Measurements from ENCODE around the gene CD276. TPM values are rescaled to one million over a fixed set of nuclear protein-coding genes. Genes with fewer than 3 reads are reported as not detected.
A peak's percentile ranks its signal among the peaks of the same experiment; 100 is the strongest.
"Not testable (repeated sequence)": the region's sequence is repeated elsewhere in the genome, so short reads cannot be mapped to it uniquely, and the experiment has no call there.

CD276 gene
- total RNA-seq, 2 experiments from 2014 or later: 3.7 TPM; not detected in 1

DNA sequence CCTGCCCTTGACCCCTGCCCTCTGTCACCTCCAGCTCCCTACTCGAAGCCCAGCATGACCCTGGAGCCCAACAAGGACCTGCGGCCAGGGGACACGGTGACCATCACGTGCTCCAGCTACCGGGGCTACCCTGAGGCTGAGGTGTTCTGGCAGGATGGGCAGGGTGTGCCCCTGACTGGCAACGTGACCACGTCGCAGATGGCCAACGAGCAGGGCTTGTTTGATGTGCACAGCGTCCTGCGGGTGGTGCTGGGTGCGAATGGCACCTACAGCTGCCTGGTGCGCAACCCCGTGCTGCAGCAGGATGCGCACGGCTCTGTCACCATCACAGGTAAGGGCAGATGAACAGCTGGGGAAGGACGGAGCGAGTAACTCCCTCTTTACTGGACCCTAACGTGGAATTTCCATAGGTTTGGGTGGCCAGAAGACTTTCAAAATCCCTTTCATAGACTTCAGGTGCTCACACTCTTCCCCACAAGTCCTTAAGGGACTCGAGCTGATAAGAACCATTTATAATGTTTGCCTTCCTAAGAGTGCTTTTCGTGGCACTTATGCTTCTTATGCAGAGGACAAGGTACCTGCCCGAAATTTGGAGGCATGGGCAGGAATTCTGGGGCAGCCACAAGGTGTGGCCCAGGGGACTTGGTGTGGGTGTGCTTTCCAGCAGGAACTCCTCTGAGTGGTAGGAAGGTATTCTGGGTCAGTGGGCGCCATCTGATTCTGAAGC lies 20.1 kb downstream of the CD276 start:
- CTCF ChIA-PET: interaction anchor here (0.6 to 3.1 kb wide), 29 partner anchors 8 to 419 kb away, joined by 3 to 35 read pairs (median 6); no protein-coding TSS in a partner anchor
- not testable (repeated sequence) for H3K4me1 Mint-ChIP-seq; DNase-seq; H3K27ac Mint-ChIP-seq; H3K36me3 Mint-ChIP-seq; H3K4me3 Mint-ChIP-seq; ATAC-seq; H3K9me3 Mint-ChIP-seq (ENCODE audit: low read depth)
- H3K27me3 Mint-ChIP-seq: peaks cover 30% of the 10 kb centered on the region

DNA sequence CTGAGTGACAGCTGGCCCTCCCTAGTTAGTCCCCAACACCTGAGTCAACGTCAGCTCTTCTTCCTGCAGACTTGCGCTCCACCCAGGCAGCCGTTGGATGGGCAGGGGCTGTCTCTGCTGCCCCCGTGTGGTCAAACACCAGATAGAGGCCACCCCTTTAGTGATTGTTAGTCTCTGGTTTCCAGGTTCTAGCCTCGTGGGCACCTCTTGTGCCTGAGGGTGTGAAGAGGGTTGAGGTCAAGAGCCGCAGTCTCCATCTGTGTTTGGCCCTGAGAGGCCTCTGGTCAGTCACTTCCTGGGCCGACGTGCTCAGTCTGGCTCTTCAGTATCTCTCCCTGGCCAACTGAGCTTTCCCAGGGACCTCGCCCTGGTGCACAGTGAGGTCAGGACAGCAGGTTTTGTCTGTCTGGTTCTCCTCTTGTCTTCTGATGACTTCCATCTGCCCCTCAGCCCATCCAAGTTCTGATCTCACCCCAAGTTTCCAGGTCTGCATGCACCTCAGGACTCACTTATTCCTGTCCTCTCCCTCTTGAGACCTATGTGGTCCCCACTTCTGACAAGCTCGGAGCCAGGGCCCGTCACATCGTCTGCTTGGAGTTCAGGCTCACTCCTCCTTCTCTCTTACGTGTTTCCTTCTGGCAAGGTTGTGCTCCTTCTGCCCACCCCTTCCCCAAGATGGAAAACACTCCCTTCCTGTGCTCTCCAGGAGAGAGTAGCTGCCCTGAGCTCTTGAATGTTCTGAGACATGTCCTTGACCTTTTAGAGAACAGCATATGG lies 20.9 kb downstream of the CD276 start:
- Mint-ChIP-seq H3K4me1 (peaks cover 1% of the 10 kb centered on the region), H3K9me3 (ENCODE audit: low read depth) (no peaks in the 10 kb centered on the region), H3K27ac (no peak overlapping the region), H3K4me3 (no peak overlapping the region), H3K27me3 (peaks cover 25% of the 10 kb centered on the region), H3K36me3 (no peaks in the 10 kb centered on the region)
- CTCF ChIA-PET: interaction anchor here (0.6 to 3.1 kb wide), 40 partner anchors 8 to 464 kb away, joined by 3 to 35 read pairs (median 5); partner anchors contain the start of gene CD276
- ATAC-seq (peak; percentile 75), DNase-seq (peak; percentile 81)

GRCh38 chr15:73708691-73709090 lies 24.5 kb downstream of the CD276 start:
- H3K9me3 Mint-ChIP-seq (ENCODE audit: low read depth): no peaks in the 10 kb centered on the region
- no peak overlapping the region for H3K4me3 Mint-ChIP-seq
- DNase-seq: no peak
- no peaks in the 10 kb centered on the region for H3K36me3 Mint-ChIP-seq
- no peak for ATAC-seq
- H3K27me3 Mint-ChIP-seq: peaks cover 25% of the 10 kb centered on the region
- H3K4me1 Mint-ChIP-seq: no peaks in the 10 kb centered on the region
- CTCF ChIA-PET: interaction anchor here (0.6 kb wide), 1 partner anchor 1531 kb away, joined by 3 read pairs; no protein-coding TSS in a partner anchor
- H3K27ac Mint-ChIP-seq: no peak overlapping the region

DNA sequence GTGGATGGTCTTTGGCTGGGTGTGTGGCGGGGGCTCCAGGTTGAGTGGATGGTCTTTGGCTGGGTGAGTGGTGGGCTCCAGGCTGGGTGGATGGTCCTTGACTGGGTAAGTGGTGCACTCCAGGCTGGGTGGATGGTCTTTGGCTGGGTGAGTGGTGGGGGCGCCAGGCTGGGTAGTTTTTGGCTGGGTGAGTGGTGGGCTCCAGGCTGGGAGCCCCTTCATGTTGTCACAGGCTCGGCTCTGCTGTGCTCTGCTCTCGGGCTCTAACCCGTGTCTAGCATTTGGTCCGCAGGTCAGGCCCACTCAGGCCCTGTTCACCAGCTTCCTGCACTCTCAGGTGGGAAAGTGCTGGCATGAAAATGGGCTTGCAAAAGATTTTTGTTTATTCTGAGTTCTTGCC lies 25.1 kb downstream of the CD276 start:
- no peak for ATAC-seq
- no peak for DNase-seq
- H3K9me3 Mint-ChIP-seq (ENCODE audit: low read depth): no peaks in the 10 kb centered on the region
- no peaks in the 10 kb centered on the region for H3K4me1 Mint-ChIP-seq
- CTCF ChIA-PET: no interaction called here
- no peak overlapping the region for H3K27ac Mint-ChIP-seq
- H3K27me3 Mint-ChIP-seq: peaks cover 24% of the 10 kb centered on the region
- H3K36me3 Mint-ChIP-seq: no peaks in the 10 kb centered on the region
- no peak overlapping the region for H3K4me3 Mint-ChIP-seq

GRCh38 chr15:73709686-73710085 lies 25.5 kb downstream of the CD276 start:
- no peak overlapping the region for H3K4me3 Mint-ChIP-seq
- no peaks in the 10 kb centered on the region for H3K9me3 Mint-ChIP-seq (ENCODE audit: low read depth)
- no peak for DNase-seq
- peaks cover 22% of the 10 kb centered on the region for H3K27me3 Mint-ChIP-seq
- no peak for ATAC-seq
- H3K36me3 Mint-ChIP-seq: no peaks in the 10 kb centered on the region
- no peaks in the 10 kb centered on the region for H3K4me1 Mint-ChIP-seq
- no peak overlapping the region for H3K27ac Mint-ChIP-seq
- CTCF ChIA-PET: interaction anchor here (1.0 kb wide), 1 partner anchor 73 kb away, joined by 4 read pairs; no protein-coding TSS in a partner anchor

GRCh38 chr15:73710321-73710720 lies 26.1 kb downstream of the CD276 start:
- CTCF ChIA-PET: interaction anchor here (1.0 to 1.3 kb wide), 2 partner anchors 74 to 79 kb away, joined by 3 to 4 read pairs; no protein-coding TSS in a partner anchor
- Mint-ChIP-seq H3K4me3 (no peak overlapping the region), H3K27ac (no peak overlapping the region), H3K4me1 (no peaks in the 10 kb centered on the region), H3K27me3 (peaks cover 19% of the 10 kb centered on the region), H3K36me3 (no peaks in the 10 kb centered on the region), H3K9me3 (ENCODE audit: low read depth) (no peaks in the 10 kb centered on the region)
- DNase-seq (no peak), ATAC-seq (no peak)

- H3K9me3 Mint-ChIP-seq (ENCODE audit: low read depth): no peaks in the 10 kb centered on the region
- CTCF ChIA-PET: interaction anchor here (0.6 to 1.3 kb wide), 3 partner anchors 47 to 841 kb away, joined by 3 to 4 read pairs (median 3); no protein-coding TSS in a partner anchor
- no peaks in the 10 kb centered on the region for H3K36me3 Mint-ChIP-seq
- peaks cover 13% of the 10 kb centered on the region for H3K27me3 Mint-ChIP-seq
- ATAC-seq (no peak), DNase-seq (no peak)
- no peaks in the 10 kb centered on the region for H3K4me1 Mint-ChIP-seq
- no peak overlapping the region for H3K27ac Mint-ChIP-seq
- H3K4me3 Mint-ChIP-seq: no peak overlapping the region
Observed at GRCh38 chr15:73711526-73711925, 27.3 kb downstream of the CD276 start.

DNA sequence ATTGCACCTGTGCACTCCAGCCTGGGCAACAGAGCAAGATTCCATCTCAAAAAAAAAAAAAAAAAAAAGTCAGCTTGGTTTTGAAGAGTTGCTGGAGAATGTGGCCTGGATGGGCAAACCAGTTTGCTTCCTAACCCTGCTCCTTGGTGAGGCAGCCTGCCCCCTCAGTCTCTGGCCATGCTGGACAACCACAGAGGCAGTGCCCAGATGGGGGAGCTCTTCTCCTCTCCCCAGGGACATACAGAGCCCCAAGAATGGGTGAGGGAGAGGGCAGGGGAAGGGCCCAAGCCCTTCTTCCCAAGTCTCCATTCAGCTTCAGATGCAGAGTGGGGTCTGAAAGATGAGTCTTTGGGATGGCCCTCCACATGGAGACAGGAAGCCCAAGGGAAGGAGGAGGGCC lies 27.9 kb downstream of the CD276 start:
- no peak for ATAC-seq

GRCh38 chr15:73714695-73715301 lies 30.6 kb downstream of the CD276 start:
- Mint-ChIP-seq H3K4me1 (no peaks in the 10 kb centered on the region), H3K27ac (no peak overlapping the region), H3K27me3 (peaks cover 21% of the 10 kb centered on the region), H3K9me3 (ENCODE audit: low read depth) (no peaks in the 10 kb centered on the region), H3K36me3 (no peaks in the 10 kb centered on the region), H3K4me3 (no peak overlapping the region)
- CTCF ChIA-PET: interaction anchor here (0.9 kb wide), 1 partner anchor 9 kb away, joined by 4 read pairs; no protein-coding TSS in a partner anchor
- ATAC-seq: no peak
- DNase-seq: no peak

More for the DNA sequence above, 27.9 kb downstream of the CD276 start:
- Mint-ChIP-seq H3K36me3 (no peaks in the 10 kb centered on the region), H3K27ac (no peak overlapping the region), H3K4me3 (no peak overlapping the region), H3K4me1 (no peaks in the 10 kb centered on the region), H3K27me3 (peaks cover 11% of the 10 kb centered on the region), H3K9me3 (ENCODE audit: low read depth) (no peaks in the 10 kb centered on the region)
- CTCF ChIA-PET: interaction anchor here (0.6 kb wide), 2 partner anchors 48 to 842 kb away, joined by 3 to 4 read pairs; no protein-coding TSS in a partner anchor
- DNase-seq: no peak

GRCh38 chr15:73715417-73715816 lies 31.2 kb downstream of the CD276 start:
- Mint-ChIP-seq H3K9me3 (ENCODE audit: low read depth) (no peaks in the 10 kb centered on the region), H3K4me3 (no peak overlapping the region), H3K36me3 (no peaks in the 10 kb centered on the region), H3K27ac (no peak overlapping the region), H3K4me1 (no peaks in the 10 kb centered on the region), H3K27me3 (peaks cover 26% of the 10 kb centered on the region)
- DNase-seq: no peak
- CTCF ChIA-PET: interaction anchor here (0.9 to 1.9 kb wide), 2 partner anchors 10 to 79 kb away, joined by 4 to 5 read pairs; no protein-coding TSS in a partner anchor
- ATAC-seq: no peak

GRCh38 chr15:73716417-73716816 lies 32.2 kb downstream of the CD276 start:
- CTCF ChIA-PET: interaction anchor here (1.9 kb wide), 1 partner anchor 80 kb away, joined by 5 read pairs; no protein-coding TSS in a partner anchor
- DNase-seq: no peak
- Mint-ChIP-seq H3K9me3 (ENCODE audit: low read depth) (no peaks in the 10 kb centered on the region), H3K4me3 (no peak overlapping the region), H3K4me1 (no peaks in the 10 kb centered on the region), H3K27me3 (peaks cover 28% of the 10 kb centered on the region), H3K27ac (no peak overlapping the region), H3K36me3 (no peaks in the 10 kb centered on the region)
- no peak for ATAC-seq

DNA sequence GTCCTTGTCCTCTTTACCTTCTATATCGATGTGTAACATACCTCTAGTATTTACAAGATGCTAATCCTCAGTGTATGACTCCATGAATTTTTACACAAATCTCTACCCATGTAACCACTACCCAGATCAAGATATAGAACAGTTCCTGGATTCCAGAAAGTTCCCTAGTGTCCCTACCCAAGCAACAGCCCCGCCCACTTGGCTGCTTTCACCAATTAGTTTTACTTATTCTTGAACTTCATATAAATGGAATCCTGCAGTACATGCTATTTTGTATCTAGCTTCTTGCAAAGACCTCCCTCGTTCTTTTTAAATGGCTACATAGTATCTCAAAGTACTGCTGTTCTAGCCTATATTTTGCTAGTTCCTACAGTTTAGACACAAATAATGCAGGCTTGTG lies 33.0 kb downstream of the CD276 start:
- no peak for DNase-seq
- Mint-ChIP-seq H3K4me3 (no peak overlapping the region), H3K4me1 (no peaks in the 10 kb centered on the region), H3K36me3 (no peaks in the 10 kb centered on the region), H3K27ac (no peak overlapping the region), H3K27me3 (peaks cover 29% of the 10 kb centered on the region), H3K9me3 (ENCODE audit: low read depth) (no peaks in the 10 kb centered on the region)
- CTCF ChIA-PET: interaction anchor here (0.8 to 1.9 kb wide), 2 partner anchors 81 kb away, joined by 4 to 5 read pairs; no protein-coding TSS in a partner anchor
- no peak for ATAC-seq

DNA sequence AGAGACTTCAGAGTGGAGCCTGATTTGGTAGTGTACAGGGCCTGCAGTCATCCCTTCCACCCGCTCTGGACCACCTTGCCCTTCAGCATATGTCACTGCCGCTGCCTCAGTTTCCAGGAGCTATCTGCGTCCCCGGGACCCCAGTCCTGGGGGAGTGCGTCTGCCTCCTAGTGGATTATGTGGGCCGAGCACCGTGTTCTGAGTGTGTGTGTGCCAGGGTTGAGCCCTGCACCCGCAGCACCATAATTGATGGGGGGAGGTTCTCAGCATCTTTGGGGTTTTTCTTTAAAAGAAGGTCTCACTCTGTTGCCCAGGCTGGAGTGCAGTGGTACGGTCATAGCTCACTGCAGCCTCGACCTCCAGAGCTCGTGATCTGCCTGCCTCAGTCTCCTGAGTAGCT lies 33.6 kb downstream of the CD276 start:
- ATAC-seq: no peak
- no peak overlapping the region for H3K27ac Mint-ChIP-seq
- CTCF ChIA-PET: interaction anchor here (0.8 to 1.0 kb wide), 2 partner anchors 19 to 81 kb away, joined by 3 to 4 read pairs; no protein-coding TSS in a partner anchor

More for the DNA sequence above, 33.6 kb downstream of the CD276 start:
- no peak for DNase-seq
- H3K4me3 Mint-ChIP-seq: no peak overlapping the region
- H3K36me3 Mint-ChIP-seq: no peaks in the 10 kb centered on the region
- no peaks in the 10 kb centered on the region for H3K9me3 Mint-ChIP-seq (ENCODE audit: low read depth)
- peaks cover 32% of the 10 kb centered on the region for H3K27me3 Mint-ChIP-seq
- H3K4me1 Mint-ChIP-seq: no peaks in the 10 kb centered on the region

Data from activated CD8-positive, alpha-beta memory T cell treated with anti-CD3 and anti-CD28 coated beads, Interleukin-2, amount 10 ng/mL, durations not matched to agents 7 days and 5 days (primary cell).